Caco-2 (cell line): ENCODE data around the gene BHLHE40. TPM values are rescaled to one million over a fixed set of nuclear protein-coding genes. Genes with fewer than 3 reads are reported as not detected.
A peak's percentile ranks its signal among the peaks of the same experiment; 100 is the strongest.

ENCODE experiments used
- BruUV-seq: library from RNA; stranded (reverse); fragments of 400-500 nt; replicated peaks from 2 replicates; lab custom pipeline; 2021; lab: Mats Ljungman, UMichigan
- CTCF ChIA-PET: fragments of 300-600 bp; sonication (Branson Sonifier 250); formaldehyde crosslinking; loops from one replicate; lab custom pipeline; 2022; ENCODE audit warnings: antibody characterized with exemption; lab: Charles Lee
- POLR2A ChIA-PET: fragments of 300-600 bp; sonication (Branson Sonifier 250); formaldehyde crosslinking; loops from one replicate; lab custom pipeline; 2022; ENCODE audit warnings: antibody characterized with exemption; lab: Charles Lee
- DNase-seq, 2 experiments: peaks; one replicate each; pipeline versions ENCODE4 v3.0.0 to v3.0.0-alpha.2; 2020 to 2022
- H3K27me3 ChIP-seq: replicated peaks from 2 replicates; pipeline ENCODE4 v1.6.0; 2011; ENCODE audit warnings: low read length; ENCODE audit not compliant: control insufficient read depth, insufficient read depth
- H3K36me3 ChIP-seq: 2 replicates; pipeline ENCODE4 v1.5.1; 2011; ENCODE audit warnings: low read length; ENCODE audit not compliant: control insufficient read depth, insufficient read depth
- H3K4me1 ChIP-seq: fragments of 250-450 bp; sonication (Bioruptor Pico); 2 replicates; pipeline ENCODE4 v1.5.1; 2020; ENCODE audit warnings: mild to moderate bottlenecking
- H3K4me3 ChIP-seq: 2 replicates; pipeline ENCODE4 v1.5.1; 2011; ENCODE audit warnings: low read depth, mild to moderate bottlenecking, control low read depth, low read length
- H3K9me3 ChIP-seq: fragments of 250-450 bp; sonication (Bioruptor Pico); 2 replicates; pipeline ENCODE4 v1.5.1; 2020; ENCODE audit warnings: mild to moderate bottlenecking, moderate library complexity
- H3K27ac Mint-ChIP-seq: one replicate; pipeline ENCODE4 v1.8.0; 2022; ENCODE audit warnings: mixed read lengths; ENCODE audit not compliant: unreplicated experiment
- H3K27me3 Mint-ChIP-seq: one replicate; pipeline ENCODE4 v1.8.0; 2022; ENCODE audit warnings: mixed read lengths; ENCODE audit not compliant: insufficient read depth, unreplicated experiment
- H3K36me3 Mint-ChIP-seq: one replicate; pipeline ENCODE4 v1.8.0; 2022; ENCODE audit warnings: mild to moderate bottlenecking, mixed read lengths; ENCODE audit not compliant: insufficient read depth, unreplicated experiment
- H3K4me1 Mint-ChIP-seq: one replicate; pipeline ENCODE4 v1.8.0; 2022; ENCODE audit warnings: low read depth, mixed read lengths; ENCODE audit not compliant: unreplicated experiment
- H3K4me3 Mint-ChIP-seq: one replicate; pipeline ENCODE4 v1.8.0; 2022; ENCODE audit warnings: mild to moderate bottlenecking, moderate library complexity, mixed read lengths; ENCODE audit not compliant: unreplicated experiment
- H3K9me3 Mint-ChIP-seq: one replicate; pipeline ENCODE4 v1.8.0; 2022; ENCODE audit warnings: mixed read lengths; ENCODE audit not compliant: unreplicated experiment
- CTCF ChIP-seq, 2 experiments: fragments of 200-600 bp in 1 of 2; IDR thresholded peaks; 1 replicate in 1 of 2; 2 replicates in 1 of 2; pipeline versions ENCODE4 v1.5.1 to v1.8.0; 2011 to 2022; ENCODE audit warnings: antibody characterized with exemption in 1 of 2, control low read depth in 1 of 2, inconsistent platforms in 1 of 2, low read depth in 1 of 2, low read length in 1 of 2, mild to moderate bottlenecking in 1 of 2, moderate library complexity in 1 of 2; ENCODE audit not compliant: insufficient read depth in 1 of 2, severe bottlenecking in 1 of 2, unreplicated experiment in 1 of 2
- intact Hi-C: fragments of 100-400 bp; cut with micrococcal nuclease; formaldehyde crosslinking; loops from one replicate; pipeline ENCODE4 v1.10.0; 2022; ENCODE audit not compliant: unreplicated experiment
- total RNA-seq: library from RNA; stranded (reverse); gene quantifications from 2 replicates; pipeline ENCODE4 v1.2.3, GENCODE V29; 2022

The BHLHE40 gene
- total RNA-seq, 1 experiment from 2014 or later, result 8.5 TPM

DNA sequence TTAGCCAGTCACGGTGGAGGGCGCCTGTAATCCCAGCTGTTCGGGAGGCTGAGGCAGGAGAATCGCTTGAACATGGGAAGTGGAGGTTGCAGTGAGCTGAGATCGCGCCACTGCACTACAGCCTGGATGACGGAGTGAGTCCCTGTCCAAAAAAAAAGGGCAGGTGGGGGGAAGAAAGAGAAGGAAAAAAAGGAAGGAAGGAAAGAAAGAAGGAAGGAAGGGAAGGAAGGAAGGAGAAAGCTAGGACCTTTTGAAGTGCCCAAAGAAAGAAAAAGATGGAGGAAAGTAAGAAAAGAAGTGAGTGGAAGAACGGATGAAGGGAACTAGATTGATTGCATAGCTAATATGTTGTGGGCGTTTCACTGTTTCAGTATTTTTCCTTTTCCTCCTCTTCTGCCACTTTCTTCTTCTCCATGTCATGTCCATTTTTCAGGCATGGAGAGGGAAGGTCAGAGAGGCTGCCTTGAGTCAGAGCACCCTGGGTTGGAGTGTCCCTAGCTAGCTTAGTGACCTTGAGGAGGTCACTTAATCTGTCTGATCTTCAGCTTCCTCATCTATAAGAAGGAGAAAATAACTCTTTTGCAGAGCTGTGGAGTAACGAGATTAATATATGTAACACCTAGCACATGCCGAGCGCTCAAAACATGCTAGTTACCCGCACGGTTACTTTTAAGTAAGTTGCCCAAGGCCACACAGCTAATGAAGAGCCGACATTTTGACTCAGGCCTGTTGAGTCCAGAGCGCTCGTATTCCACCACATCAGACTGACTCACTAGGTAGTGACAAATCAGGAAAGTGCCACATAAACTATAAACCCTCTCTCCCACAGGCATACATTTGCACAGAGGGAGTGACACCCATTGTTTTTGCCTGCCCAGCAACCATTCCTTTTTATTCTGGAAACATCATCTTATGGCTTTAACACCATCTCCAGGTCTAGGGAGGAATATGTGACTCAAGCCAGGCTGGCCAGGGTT, 42.2 kb downstream of the BHLHE40 start:
- no peaks in the 10 kb centered on the region for H3K9me3 ChIP-seq
- H3K36me3 Mint-ChIP-seq, result no peaks in the 10 kb centered on the region
- BruUV-seq, result no TSS peak
- peaks cover 50% of the 10 kb centered on the region for H3K4me1 Mint-ChIP-seq
- no peak for TF ChIP-seq CTCF (IDR thresholded peaks at IDR 0.05; ENCODE audit: insufficient read depth in 1 of 2, low read depth in 1 of 2, low read length in 1 of 2, severe bottlenecking in 1 of 2, unreplicated experiment in 1 of 2)
- no peaks in the 10 kb centered on the region for H3K36me3 ChIP-seq
- intact Hi-C loops, result loop anchor here (2.0 kb wide), 1 partner anchor 35 kb away; no protein-coding TSS in a partner anchor
- peaks cover 42% of the 10 kb centered on the region for H3K4me1 ChIP-seq
- H3K9me3 Mint-ChIP-seq, result no peaks in the 10 kb centered on the region
- no peaks in the 10 kb centered on the region for H3K27me3 Mint-ChIP-seq
- CTCF ChIA-PET, result interaction anchor here (0.6 kb wide), 1 partner anchor 330 kb away, joined by 3 read pairs; no protein-coding TSS in a partner anchor
- DNase-seq, result no peak
- no peaks in the 10 kb centered on the region for H3K27me3 ChIP-seq
- POLR2A ChIA-PET, result no interaction called here
- no peak overlapping the region for H3K4me3 Mint-ChIP-seq
- H3K27ac Mint-ChIP-seq, result peak overlapping the region; percentile 22
- no peak overlapping the region for H3K4me3 ChIP-seq

GRCh38 chr3:5022187-5022965, 43.1 kb downstream of the BHLHE40 start:
- H3K4me1 Mint-ChIP-seq, result peaks cover 40% of the 10 kb centered on the region
- H3K9me3 Mint-ChIP-seq, result no peaks in the 10 kb centered on the region
- Histone ChIP-seq H3K4me3 (no peak overlapping the region), H3K4me1 (peaks cover 34% of the 10 kb centered on the region), H3K9me3 (no peaks in the 10 kb centered on the region), H3K36me3 (no peaks in the 10 kb centered on the region), H3K27me3 (no peaks in the 10 kb centered on the region)
- BruUV-seq, result no TSS peak
- POLR2A ChIA-PET, result no interaction called here
- no peak overlapping the region for H3K4me3 Mint-ChIP-seq
- intact Hi-C loops, result loop anchor here (2.0 kb wide), 1 partner anchor 36 kb away; no protein-coding TSS in a partner anchor
- peaks cover 5% of the 10 kb centered on the region for H3K36me3 Mint-ChIP-seq
- DNase-seq, result no peak
- no peak for TF ChIP-seq CTCF (IDR thresholded peaks at IDR 0.05; ENCODE audit: insufficient read depth in 1 of 2, low read depth in 1 of 2, low read length in 1 of 2, severe bottlenecking in 1 of 2, unreplicated experiment in 1 of 2)
- CTCF ChIA-PET, result interaction anchor here (0.6 to 1.2 kb wide), 2 partner anchors 310 to 331 kb away, joined by 3 to 5 read pairs; no protein-coding TSS in a partner anchor
- H3K27ac Mint-ChIP-seq, result peak overlapping the region; percentile 22
- no peaks in the 10 kb centered on the region for H3K27me3 Mint-ChIP-seq
